Measurements from ENCODE around the gene TALDO1.

Gene TALDO1

DNA sequence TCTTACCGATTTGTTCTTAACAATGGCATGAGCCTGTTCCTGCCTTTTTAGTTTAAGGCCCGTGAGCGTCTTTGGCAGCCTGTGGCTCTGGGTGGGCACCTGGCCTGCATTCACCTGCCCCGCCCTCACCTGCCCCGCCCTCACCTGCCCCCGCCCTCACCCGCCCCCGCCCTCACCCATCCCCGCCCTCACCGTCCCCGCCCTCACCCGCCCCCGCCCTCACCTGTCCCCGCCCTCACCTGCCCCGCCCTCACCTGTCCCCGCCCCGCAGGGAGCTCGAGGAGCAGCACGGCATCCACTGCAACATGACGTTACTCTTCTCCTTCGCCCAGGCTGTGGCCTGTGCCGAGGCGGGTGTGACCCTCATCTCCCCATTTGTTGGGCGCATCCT lies 15.8 kb downstream of the TALDO1 start:
- H3K36me3 ChIP-seq (replicated peaks; ENCODE audit: insufficient read depth, low read length) = peaks cover 8% of the 10 kb centered on the region
- H3K9ac ChIP-seq (ENCODE audit: low read length) = no peak overlapping the region
- no peaks in the 10 kb centered on the region for H3K9me2 ChIP-seq (replicated peaks; ENCODE audit: insufficient read depth, low read length)
- DNase-seq = peak; percentile 1
- no peak overlapping the region for H3K4me2 ChIP-seq (ENCODE audit: low read depth, low read length)
- TF ChIP-seq EZH2 (optimal IDR thresholded peaks at IDR 0.05; ENCODE audit: low read depth, low read length) (no peak), EZH2phosphoT487 (IDR thresholded peaks at IDR 0.05; ENCODE audit: low read length) (no peak)
- TF ChIP-seq, protein P1, sequence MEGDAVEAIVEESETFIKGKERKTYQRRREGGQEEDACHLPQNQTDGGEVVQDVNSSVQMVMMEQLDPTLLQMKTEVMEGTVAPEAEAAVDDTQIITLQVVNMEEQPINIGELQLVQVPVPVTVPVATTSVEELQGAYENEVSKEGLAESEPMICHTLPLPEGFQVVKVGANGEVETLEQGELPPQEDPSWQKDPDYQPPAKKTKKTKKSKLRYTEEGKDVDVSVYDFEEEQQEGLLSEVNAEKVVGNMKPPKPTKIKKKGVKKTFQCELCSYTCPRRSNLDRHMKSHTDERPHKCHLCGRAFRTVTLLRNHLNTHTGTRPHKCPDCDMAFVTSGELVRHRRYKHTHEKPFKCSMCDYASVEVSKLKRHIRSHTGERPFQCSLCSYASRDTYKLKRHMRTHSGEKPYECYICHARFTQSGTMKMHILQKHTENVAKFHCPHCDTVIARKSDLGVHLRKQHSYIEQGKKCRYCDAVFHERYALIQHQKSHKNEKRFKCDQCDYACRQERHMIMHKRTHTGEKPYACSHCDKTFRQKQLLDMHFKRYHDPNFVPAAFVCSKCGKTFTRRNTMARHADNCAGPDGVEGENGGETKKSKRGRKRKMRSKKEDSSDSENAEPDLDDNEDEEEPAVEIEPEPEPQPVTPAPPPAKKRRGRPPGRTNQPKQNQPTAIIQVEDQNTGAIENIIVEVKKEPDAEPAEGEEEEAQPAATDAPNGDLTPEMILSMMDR (IDR thresholded peaks at IDR 0.05; ENCODE audit: low read length) = no peak
- H3K79me2 ChIP-seq (ENCODE audit: low read length) = peaks cover 6% of the 10 kb centered on the region
- H4K20me1 ChIP-seq (ENCODE audit: insufficient read depth, low read length) = peaks cover 3% of the 10 kb centered on the region; the same call in 1 of the 2 replicates
- no peaks in the 10 kb centered on the region for H3K4me1 ChIP-seq (ENCODE audit: low read length)
- H3K9me3 ChIP-seq (replicated peaks; ENCODE audit: insufficient read depth, low read length) = no peaks in the 10 kb centered on the region
- no peak overlapping the region for H2AFZ ChIP-seq (ENCODE audit: low read length)
- H3K27ac ChIP-seq (ENCODE audit: low read length) = no peak overlapping the region
- H3K27me3 ChIP-seq (replicated peaks; ENCODE audit: insufficient read depth, low read length) = no peaks in the 10 kb centered on the region
- no peak overlapping the region for H3K4me3 ChIP-seq (ENCODE audit: low read length)
- peaks cover 28% of the 10 kb centered on the region for H3F3A ChIP-seq (ENCODE audit: insufficient read depth, low read length)

DNA sequence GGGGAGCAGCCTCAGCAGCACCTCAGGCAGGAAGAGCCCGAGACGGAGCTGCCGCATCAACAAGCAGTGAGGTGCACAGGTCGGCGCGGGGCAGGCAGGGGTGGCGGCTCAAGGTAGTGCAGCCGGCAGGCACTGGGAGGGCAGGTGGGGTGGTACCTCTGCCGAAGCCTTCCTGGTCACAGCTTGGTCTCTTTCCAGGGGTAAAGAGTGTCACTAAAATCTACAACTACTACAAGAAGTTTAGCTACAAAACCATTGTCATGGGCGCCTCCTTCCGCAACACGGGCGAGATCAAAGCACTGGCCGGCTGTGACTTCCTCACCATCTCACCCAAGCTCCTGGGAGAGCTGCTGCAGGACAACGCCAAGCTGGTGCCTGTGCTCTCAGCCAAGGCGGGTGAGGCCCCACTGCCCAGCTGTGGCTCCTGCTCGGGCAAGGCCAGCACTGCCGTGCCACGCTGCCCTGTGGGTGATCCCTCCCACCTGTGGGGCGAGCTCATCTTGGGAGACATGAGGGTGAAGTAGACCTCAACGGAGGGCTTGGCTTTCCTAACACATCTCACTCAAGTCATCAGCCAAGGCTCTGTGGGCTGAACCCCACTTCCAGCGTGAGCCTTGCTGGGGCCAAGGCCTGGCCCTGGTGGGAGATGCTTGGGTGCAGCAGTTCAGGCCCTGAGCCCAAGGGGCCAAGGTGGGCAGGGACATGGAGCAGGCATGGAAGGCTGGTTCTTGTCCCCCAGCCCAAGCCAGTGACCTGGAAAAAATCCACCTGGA lies 16.5 kb downstream of the TALDO1 start:
- Histone ChIP-seq H4K20me1 (ENCODE audit: insufficient read depth, low read length) (peaks cover 3% of the 10 kb centered on the region; the same call in 1 of the 2 replicates), H3K9me2 (replicated peaks; ENCODE audit: insufficient read depth, low read length) (no peaks in the 10 kb centered on the region)

DNA sequence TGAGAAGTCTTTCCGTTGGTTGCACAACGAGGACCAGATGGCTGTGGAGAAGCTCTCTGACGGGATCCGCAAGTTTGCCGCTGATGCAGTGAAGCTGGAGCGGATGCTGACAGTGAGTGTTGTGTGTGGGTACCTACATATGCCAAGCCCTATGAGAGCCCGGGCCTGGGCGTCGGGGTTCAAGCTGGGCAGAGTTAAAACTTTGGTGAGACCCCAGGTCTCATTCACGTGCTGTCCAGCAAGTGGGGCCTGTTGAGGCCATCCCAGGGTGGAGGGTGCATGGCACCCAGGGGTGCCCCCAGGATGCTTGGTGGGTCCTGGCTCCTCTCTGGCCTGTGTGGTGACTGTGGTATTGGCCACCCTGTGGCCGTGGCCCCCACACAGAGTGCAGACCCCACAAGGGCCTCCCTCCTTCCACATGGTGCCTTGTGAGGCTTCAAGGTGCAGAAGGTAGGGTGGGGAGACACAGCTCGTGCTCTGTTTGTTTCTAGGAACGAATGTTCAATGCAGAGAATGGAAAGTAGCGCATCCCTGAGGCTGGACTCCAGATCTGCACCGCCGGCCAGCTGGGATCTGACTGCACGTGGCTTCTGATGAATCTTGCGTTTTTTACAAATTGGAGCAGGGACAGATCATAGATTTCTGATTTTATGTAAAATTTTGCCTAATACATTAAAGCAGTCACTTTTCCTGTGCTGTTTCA lies 17.2 kb downstream of the TALDO1 start:
- no peak overlapping the region for H3K4me2 ChIP-seq (ENCODE audit: low read depth, low read length)
- no peaks in the 10 kb centered on the region for H3K9me3 ChIP-seq (replicated peaks; ENCODE audit: insufficient read depth, low read length)
- no peak overlapping the region for H3K27ac ChIP-seq (ENCODE audit: low read length)
- H3K9me2 ChIP-seq (replicated peaks; ENCODE audit: insufficient read depth, low read length) = no peaks in the 10 kb centered on the region
- H3F3A ChIP-seq (ENCODE audit: insufficient read depth, low read length) = peaks cover 28% of the 10 kb centered on the region
- DNase-seq = no peak
- peaks cover 8% of the 10 kb centered on the region for H3K36me3 ChIP-seq (replicated peaks; ENCODE audit: insufficient read depth, low read length)
- no peak overlapping the region for H2AFZ ChIP-seq (ENCODE audit: low read length)
- TF ChIP-seq EZH2phosphoT487 (IDR thresholded peaks at IDR 0.05; ENCODE audit: low read length) = no peak
- TF ChIP-seq EZH2 (optimal IDR thresholded peaks at IDR 0.05; ENCODE audit: low read depth, low read length) = no peak
- TF ChIP-seq, protein P1 (IDR thresholded peaks at IDR 0.05; ENCODE audit: low read length) = no peak
- H3K4me1 ChIP-seq (ENCODE audit: low read length) = no peaks in the 10 kb centered on the region
- no peak overlapping the region for H3K9ac ChIP-seq (ENCODE audit: low read length)
- H3K27me3 ChIP-seq (replicated peaks; ENCODE audit: insufficient read depth, low read length) = no peaks in the 10 kb centered on the region
- no peak overlapping the region for H3K4me3 ChIP-seq (ENCODE audit: low read length)
- peaks cover 3% of the 10 kb centered on the region; the same call in 1 of the 2 replicates for H4K20me1 ChIP-seq (ENCODE audit: insufficient read depth, low read length)
- peaks cover 6% of the 10 kb centered on the region; the same call in 1 of the 2 replicates for H3K79me2 ChIP-seq (ENCODE audit: low read length)

More for the DNA sequence above, 16.5 kb downstream of the TALDO1 start:
- H3K27ac ChIP-seq (ENCODE audit: low read length) = no peak overlapping the region
- no peak overlapping the region for H3K4me3 ChIP-seq (ENCODE audit: low read length)
- H3K27me3 ChIP-seq (replicated peaks; ENCODE audit: insufficient read depth, low read length) = no peaks in the 10 kb centered on the region
- peaks cover 6% of the 10 kb centered on the region; the same call in 1 of the 2 replicates for H3K79me2 ChIP-seq (ENCODE audit: low read length)
- H3F3A ChIP-seq (ENCODE audit: insufficient read depth, low read length) = peaks cover 28% of the 10 kb centered on the region
- no peak overlapping the region for H2AFZ ChIP-seq (ENCODE audit: low read length)
- H3K4me1 ChIP-seq (ENCODE audit: low read length) = no peaks in the 10 kb centered on the region
- DNase-seq = peak; percentile 5
- no peak overlapping the region for H3K9ac ChIP-seq (ENCODE audit: low read length)
- H3K36me3 ChIP-seq (replicated peaks; ENCODE audit: insufficient read depth, low read length) = peaks cover 8% of the 10 kb centered on the region
- TF ChIP-seq, protein P1 (IDR thresholded peaks at IDR 0.05; ENCODE audit: low read length) = no peak
- no peak for TF ChIP-seq EZH2phosphoT487 (IDR thresholded peaks at IDR 0.05; ENCODE audit: low read length)
- TF ChIP-seq EZH2 (optimal IDR thresholded peaks at IDR 0.05; ENCODE audit: low read depth, low read length) = no peak
- H3K9me3 ChIP-seq (replicated peaks; ENCODE audit: insufficient read depth, low read length) = no peaks in the 10 kb centered on the region
- no peak overlapping the region for H3K4me2 ChIP-seq (ENCODE audit: low read depth, low read length)

Data from MM.1S (cell line).